ENCODE results near the gene GP1BB. TPM values are rescaled to one million over a fixed set of nuclear protein-coding genes. Genes with fewer than 3 reads are reported as not detected.

Gene GP1BB
- total and polyA plus RNA-seq, 10 of the 15 experiments (the other 5 are each of a cell fraction or from before 2014, with no cell fraction given): 0.05 to 0.28 (median 0.28) TPM; not detected in 7

GRCh38 chr22:19748991-19749664 is 25.8 kb downstream of the GP1BB start:
- no peaks in the 10 kb centered on the region for H3K79me2 ChIP-seq (ENCODE audit: control insufficient read depth, insufficient read depth, low read length)
- 8% methylated on average over 15 of the region's 15 CpGs for WGBS (ENCODE audit: insufficient coverage, insufficient replicate concordance, low lambda C conversion rate, missing lambda C conversion rate)
- TF ChIP-seq PAX5 (IDR thresholded peaks at IDR 0.05; ENCODE audit: borderline replicate concordance, low read depth, low read length) (no peak), BCLAF1 (IDR thresholded peaks at IDR 0.05) (no peak), FOXK2 (IDR thresholded peaks at IDR 0.05) (no peak), E4F1 (IDR thresholded peaks at IDR 0.05; ENCODE audit: borderline replicate concordance, partially characterized antibody) (no peak), RAD21 (IDR thresholded peaks at IDR 0.05; ENCODE audit: insufficient read depth, low read depth, low read length) (no peak), GABPA (IDR thresholded peaks at IDR 0.05; ENCODE audit: low read depth) (no peak), USF1 (IDR thresholded peaks at IDR 0.05; ENCODE audit: borderline replicate concordance, extremely low read length, insufficient read depth, low read depth, low read length) (no peak), ESRRA (IDR thresholded peaks at IDR 0.05; ENCODE audit: low read length) (no peak), MYB (IDR thresholded peaks at IDR 0.05; ENCODE audit: borderline replicate concordance, low read depth, low read length) (no peak), PML (IDR thresholded peaks at IDR 0.05; ENCODE audit: low read length) (no peak), TCF3 (IDR thresholded peaks at IDR 0.05; ENCODE audit: borderline replicate concordance, insufficient read depth, low read depth, low read length) (no peak), NR2F1 (conservative IDR thresholded peaks at IDR 0.05) (no peak), TAF1 (IDR thresholded peaks at IDR 0.05; ENCODE audit: borderline replicate concordance, low read depth, low read length) (no peak), ZNF384 (IDR thresholded peaks at IDR 0.05; ENCODE audit: borderline replicate concordance, low read depth, low read length) (no peak), SREBF1 (IDR thresholded peaks at IDR 0.05; ENCODE audit: low read length) (no peak)
- ChIA-PET RAD21 (ENCODE audit: unreplicated experiment) (no interaction called here), POLR2A (no interaction called here), SMC1A (ENCODE audit: uncharacterized antibody, unreplicated experiment) (no interaction called here), CTCF (interaction anchor here (1.5 kb wide), 1 partner anchor 161 kb away, joined by 3 read pairs; no protein-coding TSS in a partner anchor)
- H3K4me1 ChIP-seq (ENCODE audit: control insufficient read depth, insufficient read depth, low read length): no peaks in the 10 kb centered on the region
- H3K27ac ChIP-seq (ENCODE audit: control insufficient read depth, insufficient read depth): no peak overlapping the region
- H2AFZ ChIP-seq (ENCODE audit: control insufficient read depth, low read depth, low read length): no peak overlapping the region
- in situ Hi-C loops (cut with MboI): no loop called here
- no peak for DNase-seq (ENCODE audit: low read depth, low spot score)
- intact Hi-C loops (cut with micrococcal nuclease; ENCODE audit: unreplicated experiment): no loop called here
- H3K27me3 ChIP-seq (replicated peaks in 1 of 2; ENCODE audit: control insufficient read depth in 2 of 2, insufficient read depth in 2 of 2, low read length in 1 of 2): peaks cover under 1 to 10% of the 10 kb centered on the region in 2 experiments
- H4K20me1 ChIP-seq (ENCODE audit: control insufficient read depth, insufficient read depth): peaks cover 4% of the 10 kb centered on the region; the same call in 1 of the 2 replicates
- no peaks in the 10 kb centered on the region for H3K36me3 ChIP-seq (ENCODE audit: control insufficient read depth in 2 of 2, insufficient read depth in 2 of 2, low read length in 1 of 2)
- no peak for ATAC-seq
- H3K4me2 ChIP-seq (ENCODE audit: control insufficient read depth, insufficient read depth): no peak overlapping the region
- H3K9ac ChIP-seq (ENCODE audit: control insufficient read depth, insufficient read depth, low read length): no peak overlapping the region
- no peak overlapping the region for H3K4me3 ChIP-seq
- no TSS peak for BruUV-seq (replicated peaks)
- H3K9me3 ChIP-seq (replicated peaks; ENCODE audit: control insufficient read depth, insufficient read depth, low read length): no peaks in the 10 kb centered on the region
- no peak for FAIRE-seq
